GM12875 (cell line): ENCODE results near the gene RBM17.
"Not testable (repeated sequence)": the region's sequence is repeated elsewhere in the genome, so short reads cannot be mapped to it uniquely, and the experiment has no call there.

Source experiments
- H3K4me3 ChIP-seq: one replicate; pipeline ENCODE4 v1.5.1; 2011; ENCODE audit warnings: low read depth, low read length, control low read depth
- CTCF ChIP-seq: IDR thresholded peaks from 2 replicates; pipeline ENCODE4 v1.5.1; 2011; ENCODE audit warnings: low read depth, mild to moderate bottlenecking, control low read depth, inconsistent platforms, low read length, moderate library complexity, borderline replicate concordance; ENCODE audit not compliant: insufficient read depth

The RBM17 gene

GRCh38 chr10:6088721-6089333 is at the start of gene RBM17:
RBM17 (plus strand) TSS chr10:6089034; CDS start chr10:6097066, 8,032 bp downstream.
- peak within 1 kb of the TSS; percentile 81 for H3K4me3 ChIP-seq
- TF ChIP-seq CTCF = peak; percentile 100

- TF ChIP-seq CTCF = no peak
- no peak overlapping the region for H3K4me3 ChIP-seq
Observed at GRCh38 chr10:6039711-6040110, 49.1 kb upstream of the RBM17 start.

GRCh38 chr10:6040205-6040604 is 48.6 kb upstream of the RBM17 start:
- TF ChIP-seq CTCF = no peak
- no peak overlapping the region for H3K4me3 ChIP-seq

- not testable (repeated sequence) for H3K4me3 ChIP-seq
Observed at GRCh38 chr10:6043377-6043776, 45.5 kb upstream of the RBM17 start.

- no peak for TF ChIP-seq CTCF
Observed at GRCh38 chr10:6044060-6044459, 44.8 kb upstream of the RBM17 start.

GRCh38 chr10:6044751-6045313 is 44.0 kb upstream of the RBM17 start:
- TF ChIP-seq CTCF = no peak
- peak overlapping the region; percentile 28 for H3K4me3 ChIP-seq

More at GRCh38 chr10:6044060-6044459, 44.8 kb upstream of the RBM17 start:
- H3K4me3 ChIP-seq = no peak overlapping the region

GRCh38 chr10:6045314-6045848 is 43.5 kb upstream of the RBM17 start:
- no peak for TF ChIP-seq CTCF

More at GRCh38 chr10:6045314-6045848, 43.5 kb upstream of the RBM17 start:
- H3K4me3 ChIP-seq = no peak overlapping the region
